ENCODE measurements around the gene ACP6. TPM values are rescaled to one million over a fixed set of nuclear protein-coding genes. Genes with fewer than 3 reads are reported as not detected.

The ACP6 gene
- 19.2 TPM for total RNA-seq (ENCODE audit: unreplicated experiment)
- long read RNA-seq, full-length matches to known transcripts, result 11 of 19 reads
- long read RNA-seq, partial matches to known transcripts, result 3 of 19 reads
- long read RNA-seq, other reads (novel, unspliced or antisense), result 5 of 19 reads

- Mint-ChIP-seq H3K27ac (ENCODE audit: unreplicated experiment) (no peak within 1 kb of the TSS), H3K9me3 (ENCODE audit: unreplicated experiment) (no peaks in the 10 kb centered on the region), H3K27me3 (ENCODE audit: unreplicated experiment) (peaks cover 2% of the 10 kb centered on the region), H3K36me3 (ENCODE audit: low read depth, unreplicated experiment) (no peaks in the 10 kb centered on the region), H3K4me3 (ENCODE audit: unreplicated experiment) (peak within 1 kb of the TSS; percentile 90), H3K4me1 (ENCODE audit: unreplicated experiment) (peaks cover 16% of the 10 kb centered on the region)
- peak; percentile 88 for DNase-seq (ENCODE audit: low spot score)
- TF ChIP-seq CTCF (IDR thresholded peaks at IDR 0.05; ENCODE audit: unreplicated experiment), result no peak
These were observed at the start of gene ACP6 for GRCh38 chr1:147670319-147671001. Gene ACP6 (minus strand): TSS chr1:147670524. CDS start chr1:147670048, 476 bp downstream.

GRCh38 chr1:147719711-147720225 is 49.4 kb upstream of the ACP6 start:
- no peaks in the 10 kb centered on the region for H3K9me3 Mint-ChIP-seq (ENCODE audit: unreplicated experiment)
- H3K4me1 Mint-ChIP-seq (ENCODE audit: unreplicated experiment), result peaks cover 12% of the 10 kb centered on the region
- peaks cover 13% of the 10 kb centered on the region for H3K36me3 Mint-ChIP-seq (ENCODE audit: low read depth, unreplicated experiment)
- DNase-seq (ENCODE audit: low spot score), result no peak
- H3K27ac Mint-ChIP-seq (ENCODE audit: unreplicated experiment), result no peak overlapping the region
- TF ChIP-seq CTCF (IDR thresholded peaks at IDR 0.05; ENCODE audit: unreplicated experiment), result no peak
- H3K4me3 Mint-ChIP-seq (ENCODE audit: unreplicated experiment), result no peak overlapping the region
- H3K27me3 Mint-ChIP-seq (ENCODE audit: unreplicated experiment), result no peaks in the 10 kb centered on the region

- Mint-ChIP-seq H3K4me3 (ENCODE audit: unreplicated experiment) (no peak overlapping the region), H3K27ac (ENCODE audit: unreplicated experiment) (no peak overlapping the region), H3K9me3 (ENCODE audit: unreplicated experiment) (no peaks in the 10 kb centered on the region), H3K4me1 (ENCODE audit: unreplicated experiment) (peaks cover 9% of the 10 kb centered on the region), H3K27me3 (ENCODE audit: unreplicated experiment) (no peaks in the 10 kb centered on the region), H3K36me3 (ENCODE audit: low read depth, unreplicated experiment) (peaks cover 13% of the 10 kb centered on the region)
- TF ChIP-seq CTCF (IDR thresholded peaks at IDR 0.05; ENCODE audit: unreplicated experiment), result no peak
- DNase-seq (ENCODE audit: low spot score), result no peak
These were observed 48.8 kb upstream of the ACP6 start for GRCh38 chr1:147719029-147719698.

GRCh38 chr1:147717706-147718097 is 47.4 kb upstream of the ACP6 start:
- no peak overlapping the region for H3K27ac Mint-ChIP-seq (ENCODE audit: unreplicated experiment)
- DNase-seq (ENCODE audit: low spot score), result no peak
- peaks cover 9% of the 10 kb centered on the region for H3K4me1 Mint-ChIP-seq (ENCODE audit: unreplicated experiment)
- H3K9me3 Mint-ChIP-seq (ENCODE audit: unreplicated experiment), result no peaks in the 10 kb centered on the region
- TF ChIP-seq CTCF (IDR thresholded peaks at IDR 0.05; ENCODE audit: unreplicated experiment), result no peak
- no peak overlapping the region for H3K4me3 Mint-ChIP-seq (ENCODE audit: unreplicated experiment)
- H3K36me3 Mint-ChIP-seq (ENCODE audit: low read depth, unreplicated experiment), result peaks cover 13% of the 10 kb centered on the region
- H3K27me3 Mint-ChIP-seq (ENCODE audit: unreplicated experiment), result no peaks in the 10 kb centered on the region
